Activated naive CD4-positive, alpha-beta T cell treated with anti-CD3 and anti-CD28 coated beads, Interleukin-2, amount 50 U/mL, for 24 hours (primary cell): Measurements from ENCODE around the gene PINK1.

Source experiments
- H3K27ac Mint-ChIP-seq: one replicate; pipeline ENCODE4 v1.8.0; 2021; ENCODE audit warnings: mild to moderate bottlenecking, mixed read lengths
- H3K27me3 Mint-ChIP-seq: one replicate; pipeline ENCODE4 v1.8.0; 2021; ENCODE audit warnings: mixed read lengths
- H3K36me3 Mint-ChIP-seq: one replicate; pipeline ENCODE4 v1.8.0; 2021; ENCODE audit warnings: mixed read lengths
- H3K4me1 Mint-ChIP-seq: one replicate; pipeline ENCODE4 v1.8.0; 2021; ENCODE audit warnings: mixed read lengths
- H3K4me3 Mint-ChIP-seq: one replicate; pipeline ENCODE4 v1.8.0; 2021; ENCODE audit warnings: mild to moderate bottlenecking, mixed read lengths
- H3K9me3 Mint-ChIP-seq: one replicate; pipeline ENCODE4 v1.8.0; 2021; ENCODE audit warnings: mixed read lengths

The PINK1 gene

DNA sequence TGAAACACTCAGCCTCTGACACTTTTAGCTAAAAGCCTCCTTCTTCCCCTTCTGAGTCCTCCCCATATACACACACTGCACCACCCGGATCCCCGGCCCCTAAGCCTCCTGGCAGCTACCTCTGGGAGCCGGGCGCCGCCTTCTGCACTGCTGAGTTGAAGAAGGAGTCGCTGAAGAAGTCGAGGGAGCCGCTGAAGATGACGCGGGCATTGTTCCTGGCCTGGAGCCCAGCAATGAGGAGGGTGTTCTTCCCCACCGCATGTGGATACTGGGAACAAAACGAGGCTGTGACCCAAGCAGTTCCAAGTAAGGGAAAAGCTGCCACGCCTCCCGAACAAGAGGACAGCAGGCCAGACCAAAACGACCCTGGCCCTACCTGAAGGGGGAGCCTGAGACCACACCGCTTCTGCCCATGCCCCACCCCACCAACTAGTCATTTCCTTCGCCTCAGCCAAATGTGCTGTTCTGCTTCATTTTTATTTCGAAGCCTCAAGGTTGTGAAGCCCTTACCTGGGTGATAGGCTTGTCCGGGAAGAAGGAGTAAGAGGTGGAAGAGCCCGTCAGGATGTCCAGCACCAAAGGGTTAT, 20.9 kb downstream of the PINK1 start:
- Mint-ChIP-seq H3K9me3 (no peaks in the 10 kb centered on the region), H3K4me1 (peaks cover 19% of the 10 kb centered on the region), H3K27me3 (no peaks in the 10 kb centered on the region), H3K4me3 (no peak overlapping the region), H3K27ac (no peak overlapping the region), H3K36me3 (peaks cover 7% of the 10 kb centered on the region)

DNA sequence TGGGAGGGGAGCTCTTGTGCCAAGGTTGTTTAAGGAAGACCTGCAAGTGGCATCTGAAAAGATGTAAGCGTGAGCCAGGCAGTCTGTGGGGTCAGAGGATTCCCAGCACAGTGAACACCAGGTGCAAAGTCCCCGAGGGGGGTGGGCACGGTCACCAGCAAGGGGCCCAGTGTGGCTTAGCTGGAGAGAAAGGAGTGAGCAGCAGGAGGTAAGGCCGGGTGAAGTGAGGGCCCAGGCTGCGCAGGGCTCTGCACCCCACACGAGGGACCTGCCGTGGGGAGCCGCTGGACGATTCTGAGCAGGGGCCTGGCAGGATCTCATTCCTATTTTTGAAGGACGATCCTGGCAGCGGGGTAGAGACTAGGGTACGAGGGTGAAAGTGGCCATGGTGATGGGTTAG, 23.8 kb downstream of the PINK1 start:
- Mint-ChIP-seq H3K27ac (peak overlapping the region; percentile 86), H3K36me3 (peaks cover 8% of the 10 kb centered on the region), H3K4me1 (peaks cover 37% of the 10 kb centered on the region), H3K9me3 (no peaks in the 10 kb centered on the region), H3K4me3 (no peak overlapping the region), H3K27me3 (no peaks in the 10 kb centered on the region)

DNA sequence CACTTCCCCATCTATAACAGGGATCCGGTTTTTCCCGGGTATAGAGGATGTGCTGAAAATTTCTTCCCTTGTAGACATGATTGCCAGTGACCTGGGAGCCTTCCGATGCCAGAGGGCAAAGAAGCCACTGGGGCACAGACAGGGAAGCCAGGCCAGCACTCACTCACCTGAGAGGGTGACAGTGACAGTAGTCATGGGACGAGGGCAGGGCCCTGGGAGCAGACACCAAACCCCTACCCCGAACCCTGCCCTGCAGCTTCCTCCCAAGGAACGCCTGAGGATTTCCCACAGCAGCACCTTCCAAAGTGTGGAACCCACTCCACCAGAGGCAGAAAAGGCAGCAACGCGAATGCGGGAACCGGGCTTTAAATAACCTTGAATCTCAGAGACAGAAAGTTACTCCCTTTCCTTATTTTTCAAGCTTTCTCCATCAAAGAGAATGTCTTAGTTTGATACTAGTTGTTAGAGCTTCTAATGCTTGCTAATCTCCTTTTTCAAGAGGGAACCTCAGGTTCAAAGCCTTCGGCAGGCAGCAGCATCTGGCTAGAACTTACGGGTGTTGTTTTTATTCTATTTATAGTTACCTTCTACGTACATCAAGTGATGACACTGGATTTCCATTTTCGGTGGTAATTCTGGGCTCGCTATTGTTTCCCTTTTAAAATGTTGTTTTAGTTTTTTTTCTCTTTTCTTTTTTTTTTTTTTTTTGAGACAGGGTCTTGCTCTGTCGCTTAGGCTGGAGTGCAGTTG, 25.1 kb downstream of the PINK1 start:
- Mint-ChIP-seq H3K27ac (peak overlapping the region; percentile 80), H3K4me3 (peak overlapping the region; percentile 96), H3K4me1 (peaks cover 46% of the 10 kb centered on the region), H3K9me3 (no peaks in the 10 kb centered on the region), H3K27me3 (no peaks in the 10 kb centered on the region), H3K36me3 (peaks cover 5% of the 10 kb centered on the region)

DNA sequence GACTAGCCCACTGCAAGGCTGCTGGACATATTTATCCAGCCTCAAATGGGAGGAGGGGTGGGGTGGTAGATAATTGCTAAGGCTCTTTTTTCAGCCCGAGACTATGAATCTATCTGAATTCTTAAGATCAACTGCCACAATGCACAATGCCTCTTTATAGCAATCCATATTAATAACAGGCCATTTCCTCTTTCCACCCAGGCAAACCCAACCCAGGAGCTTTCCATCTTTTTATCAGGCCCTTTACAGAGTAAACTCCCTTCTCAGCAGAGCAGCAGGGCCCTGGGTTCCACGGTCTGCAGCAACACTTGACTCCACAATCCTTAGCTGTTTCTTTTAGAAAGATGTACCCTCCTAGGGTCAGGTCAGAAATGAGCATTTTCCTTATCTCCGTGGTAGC, 27.1 kb downstream of the PINK1 start:
- Mint-ChIP-seq H3K27me3 (no peaks in the 10 kb centered on the region), H3K9me3 (no peaks in the 10 kb centered on the region), H3K36me3 (peaks cover 3% of the 10 kb centered on the region), H3K4me1 (peaks cover 46% of the 10 kb centered on the region), H3K4me3 (peak overlapping the region; percentile 96), H3K27ac (peak overlapping the region; percentile 98)

DNA sequence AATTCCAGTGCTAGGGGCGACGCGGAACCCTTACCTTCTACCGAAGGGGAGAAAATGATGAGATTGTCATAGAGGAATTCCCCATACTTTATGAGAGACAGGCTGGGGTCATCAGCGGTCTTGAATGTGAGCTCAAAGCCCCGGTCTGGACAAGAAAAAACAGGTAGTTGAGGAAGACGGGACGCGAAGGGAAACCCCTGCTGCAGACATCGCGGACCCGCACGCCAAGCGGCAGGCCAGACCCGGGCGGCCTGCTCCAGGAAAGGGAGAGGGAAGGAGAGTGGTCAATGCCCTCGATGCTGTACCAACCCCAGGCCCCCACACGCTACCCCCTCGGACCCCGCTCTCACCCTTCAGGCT, 27.6 kb downstream of the PINK1 start:
- H3K9me3 Mint-ChIP-seq = no peaks in the 10 kb centered on the region
- H3K27me3 Mint-ChIP-seq = no peaks in the 10 kb centered on the region
- peak overlapping the region; percentile 98 for H3K27ac Mint-ChIP-seq
- peak overlapping the region; percentile 96 for H3K4me3 Mint-ChIP-seq
- peaks cover 46% of the 10 kb centered on the region for H3K4me1 Mint-ChIP-seq
- H3K36me3 Mint-ChIP-seq = peaks cover 3% of the 10 kb centered on the region

DNA sequence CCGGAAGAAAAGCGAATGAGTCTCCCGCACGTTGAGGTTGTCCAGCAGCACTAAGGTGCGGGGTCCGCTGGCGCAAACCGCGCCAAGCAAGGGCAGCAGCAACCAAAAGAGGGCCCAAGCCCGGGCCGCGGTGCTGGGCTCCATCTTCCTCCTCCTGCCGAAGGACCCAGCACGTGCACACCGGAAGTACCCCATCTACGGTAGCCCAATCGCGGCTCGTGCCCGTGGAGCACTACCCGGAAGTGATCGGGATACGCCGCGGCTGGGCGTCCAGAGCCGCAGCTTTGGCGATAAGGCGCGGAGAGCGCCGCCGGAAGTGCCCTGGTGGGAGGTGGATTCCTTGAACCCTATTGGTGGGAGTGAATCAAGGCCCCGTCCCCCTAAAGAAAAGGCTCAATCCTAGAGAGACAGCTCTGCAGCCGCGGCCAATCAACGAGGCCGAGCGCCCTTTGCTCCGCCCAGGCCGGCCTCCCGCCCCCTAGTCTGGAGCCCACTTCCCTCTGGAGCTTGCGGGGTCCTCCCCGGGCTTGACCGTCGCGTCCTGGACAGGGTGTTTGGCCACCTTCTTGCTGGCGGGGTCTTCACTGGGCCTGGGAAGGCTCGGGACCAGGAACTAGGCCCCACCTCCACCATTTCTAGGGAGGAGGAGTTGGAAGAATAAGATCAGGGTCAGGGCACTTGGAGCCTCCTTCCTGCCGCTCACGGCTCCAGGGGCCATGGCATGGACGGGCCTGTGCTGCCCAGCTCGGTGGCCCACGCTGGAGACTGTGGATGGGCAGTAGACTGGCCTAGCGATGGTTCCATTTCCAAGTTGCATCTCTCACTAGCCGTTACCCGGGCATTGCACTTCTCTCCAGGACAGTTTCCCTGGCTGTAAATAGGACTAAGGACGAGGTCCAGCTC, 28.2 kb downstream of the PINK1 start, which contains the start of gene DDOST:
Gene DDOST (minus strand): TSS at position 163 of the 903 bp plus-strand sequence. CDS start 19 bp downstream, at position 144.
- Mint-ChIP-seq H3K27me3 (no peaks in the 10 kb centered on the region), H3K9me3 (no peaks in the 10 kb centered on the region), H3K4me3 (peak within 1 kb of the TSS; percentile 96), H3K36me3 (peaks cover 3% of the 10 kb centered on the region), H3K27ac (peak within 1 kb of the TSS; percentile 98), H3K4me1 (peaks cover 44% of the 10 kb centered on the region)

DNA sequence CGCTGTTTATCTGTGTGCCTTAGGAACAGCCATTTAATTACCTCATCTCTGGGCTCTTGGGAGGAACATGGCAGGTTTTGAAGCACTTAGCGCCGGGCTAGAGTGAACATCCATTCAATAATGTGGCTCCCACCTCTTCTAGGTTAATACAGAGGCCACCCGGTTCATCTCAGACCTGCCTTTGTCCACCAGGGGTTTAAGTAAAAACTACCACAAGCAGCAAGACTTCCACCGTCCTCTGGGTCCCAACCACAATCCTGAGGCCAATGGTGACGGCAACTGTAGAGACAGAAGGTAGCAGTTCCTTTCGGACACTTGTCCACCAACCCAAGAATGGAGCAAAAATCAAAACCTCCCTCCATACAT, 28.8 kb downstream of the PINK1 start:
- Mint-ChIP-seq H3K27me3 (no peaks in the 10 kb centered on the region), H3K9me3 (no peaks in the 10 kb centered on the region), H3K4me3 (peak overlapping the region; percentile 96), H3K36me3 (peaks cover 3% of the 10 kb centered on the region), H3K4me1 (peaks cover 38% of the 10 kb centered on the region), H3K27ac (peak overlapping the region; percentile 98)

DNA sequence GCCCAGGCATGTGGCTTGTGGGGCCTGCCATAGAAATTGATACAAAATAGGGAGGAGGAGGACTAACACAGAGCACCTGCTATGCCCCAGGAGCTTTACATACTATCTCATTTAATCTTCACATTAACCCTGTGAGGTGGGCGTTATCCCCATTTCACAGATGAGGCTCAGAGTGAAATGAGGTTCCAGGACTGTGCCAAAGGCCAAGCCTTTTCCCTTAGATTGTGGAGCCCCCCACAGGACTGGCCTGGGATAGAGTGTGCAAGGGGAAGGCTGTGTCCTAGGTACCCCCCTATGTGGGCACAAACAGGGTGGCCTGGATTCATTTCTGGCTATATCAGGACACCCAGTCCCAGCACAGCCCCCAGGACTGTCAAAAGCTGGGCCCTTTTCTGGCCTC, 30.1 kb downstream of the PINK1 start:
- H3K4me1 Mint-ChIP-seq = peaks cover 35% of the 10 kb centered on the region
- H3K9me3 Mint-ChIP-seq = no peaks in the 10 kb centered on the region
- H3K36me3 Mint-ChIP-seq = peaks cover 3% of the 10 kb centered on the region
- H3K4me3 Mint-ChIP-seq = no peak overlapping the region
- H3K27ac Mint-ChIP-seq = peak overlapping the region; percentile 55
- no peaks in the 10 kb centered on the region for H3K27me3 Mint-ChIP-seq

DNA sequence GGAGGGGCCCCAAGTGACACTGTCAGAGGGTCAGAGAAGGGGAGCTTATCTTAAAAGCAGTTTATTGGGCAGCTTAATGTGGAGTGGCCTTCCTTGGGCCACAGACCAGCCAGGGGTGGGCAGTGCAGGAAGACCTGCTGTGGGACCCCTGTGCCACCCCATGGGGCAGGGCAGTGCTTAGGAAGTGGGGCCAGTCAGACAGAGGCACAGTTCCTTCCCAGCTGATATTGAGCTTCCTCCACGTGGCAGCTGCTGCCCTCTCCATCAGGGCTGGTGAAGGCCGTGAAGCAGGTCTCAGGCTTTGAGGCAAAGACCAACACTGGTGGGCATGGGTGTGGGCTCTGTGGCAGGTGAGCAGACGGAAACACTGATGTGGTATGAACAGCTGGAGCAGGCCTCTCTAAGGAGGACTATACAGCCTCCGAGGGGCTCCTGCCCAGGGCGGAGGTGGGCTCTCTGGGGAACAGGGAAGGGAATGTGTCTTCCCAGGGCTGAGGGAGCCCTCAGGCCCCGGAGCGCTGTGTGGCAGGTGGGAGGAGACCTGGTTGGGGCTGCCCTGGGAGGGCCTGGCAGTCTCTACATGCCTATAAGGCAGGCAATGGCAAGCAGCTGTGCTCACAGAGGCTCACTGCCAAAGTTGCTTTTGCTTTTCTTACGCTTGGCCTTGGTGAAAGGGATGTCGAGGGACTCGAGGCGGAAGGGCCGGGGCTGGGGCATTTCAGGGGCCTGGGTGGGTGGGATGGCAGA, 30.9 kb downstream of the PINK1 start:
- Mint-ChIP-seq H3K27ac (no peak overlapping the region), H3K36me3 (peaks cover 3% of the 10 kb centered on the region), H3K27me3 (no peaks in the 10 kb centered on the region), H3K4me1 (peaks cover 28% of the 10 kb centered on the region), H3K4me3 (no peak overlapping the region), H3K9me3 (no peaks in the 10 kb centered on the region)

DNA sequence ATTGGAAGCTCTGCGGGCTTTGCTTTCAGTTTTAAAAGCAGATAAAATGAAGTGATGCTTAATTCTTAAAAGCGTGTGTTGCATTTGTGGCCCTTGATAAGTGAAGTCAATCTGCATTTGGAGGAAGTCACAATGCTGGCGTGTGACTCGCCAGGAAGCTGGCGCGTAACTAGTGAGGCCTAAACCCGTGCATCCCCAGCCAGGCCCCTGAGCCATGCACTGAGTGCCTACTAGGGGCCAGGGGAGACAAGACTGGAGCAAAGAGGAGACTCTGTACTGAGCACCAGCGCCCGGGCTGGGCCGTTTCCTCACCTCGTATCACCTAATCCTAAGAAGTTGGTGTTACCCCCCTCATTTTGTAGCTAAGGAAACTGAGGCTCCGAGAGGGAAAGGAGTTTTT, 32.5 kb downstream of the PINK1 start:
- peaks cover 2% of the 10 kb centered on the region for H3K36me3 Mint-ChIP-seq
- H3K27me3 Mint-ChIP-seq = no peaks in the 10 kb centered on the region
- H3K9me3 Mint-ChIP-seq = no peaks in the 10 kb centered on the region
- H3K4me3 Mint-ChIP-seq = no peak overlapping the region
- peaks cover 12% of the 10 kb centered on the region for H3K4me1 Mint-ChIP-seq
- no peak overlapping the region for H3K27ac Mint-ChIP-seq

DNA sequence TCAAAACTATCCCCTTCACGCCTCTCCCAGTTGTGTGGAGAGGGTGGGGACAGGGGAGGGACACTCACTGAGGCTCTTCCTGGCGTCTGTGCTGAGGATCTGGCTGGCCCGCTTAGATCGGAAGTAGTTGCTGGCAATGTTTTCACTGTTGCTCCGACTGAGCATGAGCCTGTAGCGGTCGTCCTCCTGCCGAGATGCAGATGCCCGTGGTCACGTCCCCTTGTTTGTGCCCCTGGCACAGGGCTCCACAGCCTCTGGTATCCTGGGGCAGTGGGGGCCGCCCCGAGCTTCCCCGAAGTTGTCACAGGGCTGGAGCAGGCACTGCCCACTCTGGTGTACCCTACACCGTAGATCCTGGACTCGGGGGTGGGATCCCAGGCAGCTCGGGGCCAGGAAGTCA, 32.9 kb downstream of the PINK1 start:
- no peaks in the 10 kb centered on the region for H3K27me3 Mint-ChIP-seq
- no peaks in the 10 kb centered on the region for H3K9me3 Mint-ChIP-seq
- H3K4me1 Mint-ChIP-seq = peaks cover 11% of the 10 kb centered on the region
- peaks cover under 1% of the 10 kb centered on the region for H3K36me3 Mint-ChIP-seq
- no peak overlapping the region for H3K4me3 Mint-ChIP-seq
- no peak overlapping the region for H3K27ac Mint-ChIP-seq

DNA sequence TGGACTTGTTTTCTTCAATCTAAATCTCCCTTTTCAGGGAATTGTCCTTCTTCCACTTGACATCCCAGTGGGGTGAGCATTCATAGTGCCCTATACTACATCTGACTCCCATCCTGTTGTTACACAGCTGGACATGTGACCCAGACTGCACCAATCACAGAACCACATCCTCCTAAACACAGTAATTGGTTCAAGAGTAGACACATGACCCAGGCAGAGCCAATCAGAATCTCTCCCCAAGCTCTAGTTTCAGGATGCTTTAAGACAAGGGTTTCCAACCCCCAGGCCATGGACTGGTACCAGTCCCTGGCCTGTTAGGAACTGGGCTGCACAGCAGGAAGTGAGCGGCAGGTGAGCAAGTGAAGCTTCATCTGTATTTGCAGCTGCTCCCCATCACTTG, 33.5 kb downstream of the PINK1 start:
- H3K27ac Mint-ChIP-seq = no peak overlapping the region
- no peaks in the 10 kb centered on the region for H3K9me3 Mint-ChIP-seq
- H3K4me3 Mint-ChIP-seq = no peak overlapping the region
- no peaks in the 10 kb centered on the region for H3K27me3 Mint-ChIP-seq
- H3K36me3 Mint-ChIP-seq = no peaks in the 10 kb centered on the region
- H3K4me1 Mint-ChIP-seq = peaks cover 11% of the 10 kb centered on the region

DNA sequence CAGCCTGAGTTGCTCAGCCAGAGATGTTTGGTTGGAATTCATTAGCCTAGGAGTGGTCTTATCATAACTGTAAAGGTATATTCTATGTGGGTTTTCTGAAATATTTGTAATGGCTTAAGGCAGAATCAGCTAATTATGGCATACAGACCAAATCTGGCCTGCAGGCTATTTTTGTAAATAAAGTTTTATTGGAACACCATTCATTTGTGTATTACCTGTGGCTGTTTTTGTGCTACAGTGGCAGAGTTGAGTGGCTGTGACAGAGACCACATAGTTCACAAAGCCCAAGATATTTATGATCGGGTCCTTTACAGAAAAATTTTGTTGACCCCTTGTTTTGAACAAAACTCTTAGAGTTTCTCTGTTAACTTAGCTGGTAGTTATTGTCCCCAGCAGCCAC, 35.3 kb downstream of the PINK1 start:
- no peaks in the 10 kb centered on the region for H3K4me1 Mint-ChIP-seq
- no peak overlapping the region for H3K4me3 Mint-ChIP-seq
- no peaks in the 10 kb centered on the region for H3K36me3 Mint-ChIP-seq
- H3K9me3 Mint-ChIP-seq = no peaks in the 10 kb centered on the region
- no peaks in the 10 kb centered on the region for H3K27me3 Mint-ChIP-seq
- no peak overlapping the region for H3K27ac Mint-ChIP-seq

DNA sequence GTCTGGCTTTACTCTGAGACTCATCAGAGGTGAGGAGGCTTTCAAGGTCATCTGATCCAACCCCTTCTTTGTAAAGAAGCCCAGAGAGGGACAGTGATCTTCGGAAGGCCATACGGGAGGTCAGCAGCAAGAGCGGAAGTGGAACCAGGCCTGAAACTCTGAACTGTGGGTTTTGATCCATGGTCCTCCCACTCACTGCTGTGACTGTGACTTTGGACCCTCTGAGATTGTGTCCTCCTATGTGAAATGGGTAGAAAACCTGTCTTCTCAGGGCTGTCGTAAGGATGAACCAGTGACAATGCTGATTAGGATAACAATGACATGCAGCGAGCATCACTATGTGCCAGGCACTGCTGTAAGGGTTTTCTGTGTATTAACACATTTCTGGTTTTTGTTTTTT, 37.7 kb downstream of the PINK1 start:
- Mint-ChIP-seq H3K27ac (no peak overlapping the region), H3K4me3 (no peak overlapping the region), H3K4me1 (no peaks in the 10 kb centered on the region), H3K27me3 (no peaks in the 10 kb centered on the region), H3K9me3 (no peaks in the 10 kb centered on the region), H3K36me3 (no peaks in the 10 kb centered on the region)

DNA sequence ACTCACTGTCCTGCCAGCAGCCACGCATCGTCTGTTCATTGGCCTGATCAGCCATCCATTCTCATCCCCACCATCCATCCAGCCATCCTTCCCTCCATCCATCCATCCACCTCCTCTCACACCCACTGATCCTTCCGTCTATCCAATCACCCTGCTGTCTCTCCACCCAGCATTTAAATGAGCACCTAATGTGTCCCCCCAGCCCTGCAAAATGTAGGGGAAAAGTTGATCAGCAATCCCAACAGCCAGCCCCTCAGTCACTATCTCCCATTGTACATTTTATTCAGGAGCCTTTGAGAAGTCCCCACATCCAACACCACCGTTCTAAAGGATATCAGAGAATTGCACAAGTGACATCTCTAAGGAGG, 39.0 kb downstream of the PINK1 start:
- Mint-ChIP-seq H3K27ac (peak overlapping the region; percentile 51), H3K9me3 (no peaks in the 10 kb centered on the region), H3K4me1 (no peaks in the 10 kb centered on the region), H3K36me3 (no peaks in the 10 kb centered on the region), H3K4me3 (no peak overlapping the region), H3K27me3 (peaks cover 1% of the 10 kb centered on the region)
